Measurements from ENCODE around the gene CLECL1.

CLECL1 gene

DNA sequence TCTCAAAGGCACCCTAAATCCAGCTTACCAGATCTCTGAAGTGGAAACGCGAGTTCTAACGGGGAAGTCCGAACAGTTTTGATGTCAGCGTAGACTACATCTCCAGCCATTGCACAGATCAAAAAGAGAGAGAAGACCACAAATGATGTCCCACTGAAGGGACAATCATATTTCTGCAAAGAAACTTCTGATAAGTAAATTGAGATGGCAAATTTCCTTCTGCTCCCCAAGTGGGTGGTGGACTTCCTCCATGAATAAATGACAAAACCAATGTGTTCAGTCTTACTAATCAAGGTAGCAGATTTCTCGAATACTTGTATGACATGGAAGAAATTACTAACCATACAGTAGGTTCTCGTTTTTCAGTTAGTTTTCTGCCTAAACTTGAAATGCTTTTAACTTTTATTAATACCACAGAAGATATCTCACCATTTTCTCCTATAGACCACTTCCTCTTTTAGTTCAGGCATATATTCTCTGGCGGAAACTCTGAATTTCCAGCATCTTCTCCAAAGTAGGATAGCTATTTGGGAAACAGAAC is at the start of gene CLECL1:
Gene CLECL1 (minus strand): TSS at position 177 of the 541 bp plus-strand sequence.
- FAIRE-seq (no peak), DNase-seq (ENCODE audit: insufficient read length, low spot score) (no peak)

DNA sequence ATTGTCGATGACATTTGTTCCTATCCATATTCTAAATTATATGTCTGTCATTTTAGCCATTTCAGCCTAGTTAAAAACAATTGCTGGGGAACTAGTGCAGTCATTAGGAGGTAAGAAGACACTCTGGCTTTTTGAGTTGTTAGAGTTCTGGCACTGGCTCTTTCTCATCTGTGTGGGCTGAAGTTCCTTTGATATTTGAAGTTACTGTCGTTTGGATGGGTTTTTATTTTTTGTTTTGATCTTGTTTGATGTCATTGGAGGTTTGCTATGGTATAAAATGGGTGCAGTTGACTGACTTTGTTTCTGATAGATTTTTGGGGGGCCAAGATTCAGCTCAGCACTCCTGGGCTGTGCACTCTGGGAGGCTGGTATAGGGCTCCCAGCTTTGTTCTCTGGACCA is 48.5 kb upstream of the CLECL1 start:
- no peak for DNase-seq (ENCODE audit: insufficient read length, low spot score)
- FAIRE-seq = no peak

DNA sequence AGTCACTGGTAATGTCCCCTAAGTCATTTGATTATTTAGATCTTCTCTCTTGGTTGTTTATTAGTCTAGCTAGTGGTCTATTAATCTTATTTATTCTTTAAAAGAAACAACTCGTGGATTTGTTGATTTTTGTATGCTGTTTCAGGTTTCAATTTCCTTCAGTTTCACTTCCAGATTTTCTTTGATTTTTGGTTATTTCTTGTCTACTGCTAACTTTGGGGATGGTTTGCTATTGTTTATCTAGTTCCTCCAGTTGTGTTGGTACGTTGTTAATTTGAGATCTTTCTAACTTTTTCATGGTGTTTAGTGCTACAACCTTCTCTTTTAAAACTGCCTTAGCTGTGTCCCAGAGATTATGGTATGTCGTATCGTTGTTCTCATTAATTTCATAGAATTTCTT is 46.3 kb upstream of the CLECL1 start:
- DNase-seq (ENCODE audit: insufficient read length, low spot score) (no peak), FAIRE-seq (no peak)

DNA sequence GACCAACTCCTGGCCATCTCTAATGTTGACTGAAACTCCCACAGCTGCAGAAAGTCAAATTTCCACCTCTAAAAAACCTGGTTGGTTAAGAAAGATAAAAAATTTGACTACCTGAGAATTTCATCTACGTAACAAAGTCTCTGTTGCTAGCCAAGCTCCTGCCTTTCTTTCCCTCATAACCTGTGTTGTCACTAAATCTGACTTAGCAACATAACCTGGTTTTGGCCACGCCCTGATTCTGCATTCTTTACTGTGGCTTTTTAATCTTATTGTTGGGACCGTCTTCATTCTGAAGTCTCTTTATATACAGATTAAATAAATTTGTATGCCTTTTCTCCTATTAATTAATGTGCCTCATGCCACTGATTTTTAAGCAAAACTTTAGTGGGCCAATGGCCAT is 43.9 kb upstream of the CLECL1 start:
- DNase-seq (ENCODE audit: insufficient read length, low spot score) (no peak), FAIRE-seq (no peak)

DNA sequence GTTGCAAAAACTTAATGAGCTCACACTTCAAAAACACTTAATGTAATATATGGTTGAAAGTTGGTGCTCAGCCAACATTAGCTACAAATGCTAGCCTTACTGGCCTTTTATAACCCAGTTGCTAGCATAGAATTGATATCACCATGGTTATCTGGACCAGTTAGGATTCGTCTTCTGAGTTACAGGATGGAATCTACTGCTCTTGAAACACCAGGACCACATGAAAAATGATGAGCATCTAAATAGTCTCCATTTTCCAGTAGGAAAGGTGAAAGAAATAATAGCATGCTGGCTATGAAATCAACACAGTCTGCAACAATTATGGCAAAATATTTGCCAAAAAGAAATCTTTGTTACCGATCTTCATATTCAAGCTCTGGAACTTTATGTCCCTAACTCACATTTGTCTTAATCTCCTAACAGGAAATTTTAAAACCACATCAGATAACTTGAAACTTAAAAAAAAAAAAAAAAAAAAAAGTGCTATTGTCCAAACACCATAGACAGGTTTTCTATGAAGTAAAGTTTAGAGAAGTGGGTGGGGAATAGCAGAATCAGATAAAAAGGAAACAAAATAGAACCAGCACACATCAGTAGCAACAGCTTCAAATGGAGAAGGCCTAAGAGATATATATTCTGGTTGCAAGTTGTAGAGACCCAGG is 40.5 kb upstream of the CLECL1 start:
- FAIRE-seq = no peak

DNA sequence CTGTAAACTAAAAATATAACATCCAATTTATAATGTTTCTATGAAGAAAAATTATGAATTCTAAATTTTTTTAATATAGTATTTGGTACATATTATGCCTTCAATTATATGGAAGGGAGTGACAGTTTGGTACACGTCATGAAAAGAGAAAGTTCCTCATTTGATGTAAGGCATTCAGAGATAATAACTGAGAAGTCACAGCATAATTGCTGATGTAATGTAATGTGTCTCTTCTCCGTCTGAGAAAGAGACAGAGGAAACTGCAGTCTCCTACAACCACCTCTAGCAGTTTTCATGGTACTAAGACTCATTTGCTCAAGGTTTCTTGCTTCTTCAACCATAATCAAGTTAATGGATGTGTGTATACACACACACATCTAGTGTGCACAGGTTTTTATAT is 30.1 kb upstream of the CLECL1 start:
- FAIRE-seq = no peak
- no peak for DNase-seq (ENCODE audit: insufficient read length, low spot score)

More for the DNA sequence above, 40.5 kb upstream of the CLECL1 start:
- DNase-seq (ENCODE audit: insufficient read length, low spot score) = no peak

DNA sequence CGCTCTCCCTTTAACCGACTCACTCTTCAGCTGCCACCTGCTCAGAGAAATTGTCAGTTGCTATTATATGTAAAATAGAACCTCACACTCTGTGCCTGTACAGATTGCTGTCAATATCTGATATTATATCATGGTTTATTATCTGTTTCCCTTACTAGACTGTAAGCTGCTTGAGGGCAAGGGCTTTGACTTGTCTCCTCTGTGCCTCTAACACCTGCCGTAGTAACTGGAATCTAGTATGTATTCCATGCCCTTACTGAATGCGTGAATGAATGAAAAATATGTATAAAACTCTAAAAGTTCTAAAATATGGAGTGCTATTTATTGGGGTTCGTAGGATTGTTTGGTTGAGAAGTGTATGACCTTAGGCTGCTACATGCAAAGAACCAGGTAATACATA is 29.5 kb upstream of the CLECL1 start:
- no peak for FAIRE-seq
- no peak for DNase-seq (ENCODE audit: insufficient read length, low spot score)

DNA sequence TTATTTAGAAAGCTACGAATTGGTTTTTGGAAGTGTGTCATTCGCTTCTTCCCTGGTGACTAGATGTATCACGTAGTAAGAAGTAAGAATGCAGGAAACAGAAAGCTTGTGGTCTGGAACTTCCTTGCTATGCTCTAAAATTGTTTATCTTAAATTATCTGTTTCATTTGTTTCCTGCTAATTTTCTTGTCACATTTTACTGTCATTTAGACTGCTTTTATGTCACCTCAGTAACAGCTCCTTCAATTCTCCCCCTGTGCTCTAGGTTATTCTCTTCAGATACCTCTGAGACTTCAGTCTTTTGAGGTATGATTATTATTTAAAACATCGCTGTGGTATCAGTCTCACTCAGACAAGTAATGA is 28.5 kb upstream of the CLECL1 start:
- no peak for DNase-seq (ENCODE audit: insufficient read length, low spot score)
- FAIRE-seq = no peak

DNA sequence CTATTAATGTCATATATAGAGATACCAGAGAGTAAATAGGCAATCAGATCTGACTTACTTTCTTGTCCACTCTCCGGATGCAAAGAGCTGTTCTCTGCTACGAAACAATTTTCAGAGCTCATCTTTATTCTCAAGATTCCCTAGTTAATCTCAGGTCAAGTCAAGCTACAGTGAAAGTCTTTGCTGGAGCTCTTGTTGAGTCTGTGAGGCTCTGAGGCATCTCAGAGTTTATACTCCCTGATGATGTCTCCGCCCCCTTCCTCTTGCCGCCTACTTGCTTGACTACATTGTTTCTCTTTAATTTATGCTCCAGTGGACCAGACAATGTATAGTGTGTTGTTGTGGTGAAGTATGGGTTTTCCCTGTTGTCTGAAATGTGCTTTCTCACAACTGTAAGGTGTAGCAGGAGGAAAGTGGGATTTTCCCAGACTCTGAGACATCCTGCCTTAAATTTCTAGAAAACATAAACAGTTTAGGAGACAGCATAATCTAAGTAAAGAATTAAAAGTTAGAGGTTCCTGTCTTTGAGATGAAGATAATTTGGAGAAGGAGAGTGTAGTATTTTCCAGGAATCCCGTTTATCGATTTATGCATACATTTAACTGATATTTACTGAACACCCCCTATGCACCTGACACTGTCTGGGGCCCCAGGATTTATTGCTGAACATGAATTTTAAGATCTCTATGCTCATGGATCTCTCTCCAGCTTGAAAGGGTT is 28.0 kb upstream of the CLECL1 start, which contains the start of gene CD69:
Gene CD69 (minus strand): TSS at position 203 of the 720 bp plus-strand sequence. CDS start 81 bp downstream, at position 122.
- FAIRE-seq = no peak
- DNase-seq (ENCODE audit: insufficient read length, low spot score) = no peak

DNA sequence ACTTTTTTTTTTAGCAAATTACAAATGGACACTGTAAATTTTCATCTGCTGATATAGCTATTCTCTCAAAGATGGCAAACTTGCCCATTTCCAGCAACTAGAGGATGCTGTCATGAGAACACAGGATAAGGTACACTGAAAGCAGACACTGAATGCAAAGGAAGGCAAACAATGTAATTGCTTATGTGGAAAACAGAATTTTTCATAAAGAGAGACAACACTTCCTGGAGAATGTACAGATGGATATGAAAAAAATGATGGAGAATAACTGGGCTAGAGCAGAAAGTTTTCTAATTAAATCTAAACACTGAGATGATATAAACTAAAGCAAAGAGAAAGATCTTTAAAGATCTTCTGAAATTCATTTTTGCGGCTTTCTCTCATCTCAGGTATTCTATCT is 27.2 kb upstream of the CLECL1 start:
- no peak for DNase-seq (ENCODE audit: insufficient read length, low spot score)
- no peak for FAIRE-seq

DNA sequence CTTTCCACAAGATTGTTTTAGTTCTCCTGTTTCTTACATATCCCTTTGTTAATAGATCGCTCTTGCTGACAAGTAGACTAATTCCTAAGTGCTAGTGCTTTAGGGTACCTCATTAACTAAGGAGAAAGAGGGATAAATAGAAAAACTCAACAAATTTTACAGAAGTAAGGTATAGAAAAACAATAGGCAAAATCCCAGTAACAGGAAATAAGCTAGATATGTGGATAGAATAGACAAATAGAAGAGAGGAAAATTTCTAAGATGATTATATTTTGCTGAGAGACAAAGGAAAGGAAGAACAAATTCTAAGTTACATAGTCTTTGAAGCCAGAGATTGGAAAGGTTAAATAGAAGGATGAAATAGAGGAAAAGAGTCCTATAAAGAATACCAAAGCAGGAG is 26.8 kb upstream of the CLECL1 start:
- no peak for DNase-seq (ENCODE audit: insufficient read length, low spot score)
- no peak for FAIRE-seq

DNA sequence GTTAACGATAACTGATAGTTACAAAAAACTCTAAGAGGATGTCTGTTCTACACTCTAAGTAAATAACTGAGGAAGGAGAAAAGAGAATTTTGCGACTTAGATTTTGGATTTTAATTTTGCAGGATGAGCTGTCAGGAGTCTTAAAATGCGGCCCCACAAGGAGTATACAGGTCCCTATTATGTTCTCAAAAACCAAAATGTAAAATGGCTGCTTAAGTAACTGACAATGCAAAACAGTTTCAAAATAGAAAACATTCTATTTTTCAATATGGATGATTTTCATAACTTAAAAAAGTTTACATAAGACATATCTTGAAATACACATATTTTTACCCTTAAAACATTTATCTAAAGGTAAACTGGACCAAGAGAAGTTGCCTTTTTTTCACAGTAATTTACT is 25.2 kb upstream of the CLECL1 start:
- DNase-seq (ENCODE audit: insufficient read length, low spot score) = no peak
- FAIRE-seq = no peak

DNA sequence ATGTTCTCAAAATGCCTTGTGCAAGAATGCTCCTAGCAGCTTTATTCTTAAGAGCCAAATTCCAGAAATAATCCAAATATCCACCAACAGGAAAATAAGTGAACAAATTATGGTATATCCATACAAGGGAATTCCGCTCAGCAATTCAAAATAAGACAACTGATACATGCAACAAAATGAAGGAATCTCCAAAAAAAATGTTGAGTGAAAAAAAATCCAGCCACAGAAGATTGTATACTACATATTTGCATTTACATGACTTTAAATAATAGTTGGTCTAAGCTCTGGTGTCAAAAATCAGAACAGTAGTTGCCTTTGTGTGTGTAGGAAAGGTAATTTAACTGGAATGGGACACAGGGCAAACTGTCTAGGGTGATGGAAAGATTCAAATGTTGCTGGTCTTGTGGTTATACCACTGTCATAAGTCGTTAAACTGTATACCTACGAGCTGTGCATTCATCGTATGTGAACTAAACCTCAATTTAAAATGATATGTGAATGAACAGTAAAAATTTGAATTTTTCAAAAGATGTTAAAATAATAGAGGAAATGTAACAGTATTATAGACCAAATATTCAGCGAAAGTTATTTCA is 24.6 kb upstream of the CLECL1 start:
- no peak for FAIRE-seq
- DNase-seq (ENCODE audit: insufficient read length, low spot score) = no peak

DNA sequence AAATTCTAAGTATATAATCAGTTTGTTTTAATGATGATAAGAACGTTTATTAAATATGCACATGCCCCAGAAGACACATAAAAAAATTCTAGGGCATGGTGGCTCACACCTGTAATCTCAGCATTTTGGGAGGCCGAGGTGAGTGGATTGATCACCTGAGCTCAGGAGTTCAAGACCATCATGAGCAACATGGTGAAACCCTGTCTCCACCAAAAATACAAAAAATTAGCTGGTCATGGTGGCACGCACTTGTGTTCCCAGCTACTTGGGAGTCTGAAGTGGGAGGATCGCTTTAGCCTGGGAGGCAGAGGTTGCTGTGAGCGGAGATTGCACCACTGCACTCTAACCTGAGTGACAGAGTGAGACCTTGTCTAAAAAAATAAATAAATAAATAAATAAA is 23.8 kb upstream of the CLECL1 start:
- FAIRE-seq (no peak), DNase-seq (ENCODE audit: insufficient read length, low spot score) (no peak)

DNA sequence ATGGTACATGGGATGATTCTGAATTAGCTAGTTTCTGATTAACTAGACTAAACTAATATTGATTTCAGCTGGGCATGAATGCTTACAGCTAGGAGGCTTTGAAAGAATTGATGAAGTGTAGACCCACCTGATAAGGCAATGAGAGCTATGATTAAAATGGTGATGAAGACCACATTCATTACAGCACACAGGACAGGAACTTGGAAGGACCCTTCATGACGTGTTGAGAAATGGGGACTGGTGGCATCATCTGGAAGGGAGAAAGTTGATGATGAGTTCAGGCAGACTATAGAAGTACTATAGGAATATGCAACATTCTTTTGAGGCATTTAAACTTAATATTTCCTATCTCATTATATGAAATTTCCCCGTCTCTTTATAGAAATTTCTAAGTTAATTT is 23.3 kb upstream of the CLECL1 start:
- DNase-seq (ENCODE audit: insufficient read length, low spot score) = no peak
- FAIRE-seq = no peak

DNA sequence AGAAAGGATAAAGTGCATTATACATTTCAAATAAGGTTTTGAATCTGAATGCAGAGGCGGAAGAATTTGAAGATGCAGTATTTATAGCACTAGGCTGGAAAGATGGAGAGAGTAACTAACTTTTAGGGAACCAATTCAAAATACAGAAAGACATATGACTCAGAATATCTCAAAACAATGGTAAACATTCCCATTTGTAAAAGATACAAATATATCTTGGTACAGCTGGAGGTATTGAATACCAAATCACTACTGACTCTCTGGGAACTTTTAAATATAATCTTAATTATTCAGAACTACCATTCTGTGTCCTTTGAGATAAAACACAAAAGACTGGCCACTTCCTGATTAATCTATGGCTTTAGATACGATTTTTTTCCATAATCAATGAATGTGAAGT is 22.7 kb upstream of the CLECL1 start:
- no peak for FAIRE-seq
- DNase-seq (ENCODE audit: insufficient read length, low spot score) = no peak

DNA sequence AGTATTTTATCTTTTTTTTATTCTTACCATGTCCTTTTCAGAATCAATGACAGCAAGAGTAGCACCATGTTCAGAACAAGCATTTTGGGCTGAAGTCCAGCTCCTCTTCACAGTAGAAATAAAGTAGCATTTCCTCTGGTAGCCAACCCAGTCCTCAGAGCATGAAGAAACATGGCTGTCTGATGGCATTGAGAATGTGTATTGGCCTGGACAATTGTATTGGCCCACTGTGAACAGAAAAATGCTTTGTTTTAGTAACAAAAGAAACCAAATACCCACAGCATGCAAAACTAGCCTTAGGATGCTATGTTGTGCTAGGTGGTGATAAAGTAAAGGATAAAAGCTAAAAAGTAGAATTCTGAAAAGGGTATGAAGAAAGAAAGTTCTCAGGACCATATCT is 22.1 kb upstream of the CLECL1 start:
- FAIRE-seq (no peak), DNase-seq (ENCODE audit: insufficient read length, low spot score) (no peak)

DNA sequence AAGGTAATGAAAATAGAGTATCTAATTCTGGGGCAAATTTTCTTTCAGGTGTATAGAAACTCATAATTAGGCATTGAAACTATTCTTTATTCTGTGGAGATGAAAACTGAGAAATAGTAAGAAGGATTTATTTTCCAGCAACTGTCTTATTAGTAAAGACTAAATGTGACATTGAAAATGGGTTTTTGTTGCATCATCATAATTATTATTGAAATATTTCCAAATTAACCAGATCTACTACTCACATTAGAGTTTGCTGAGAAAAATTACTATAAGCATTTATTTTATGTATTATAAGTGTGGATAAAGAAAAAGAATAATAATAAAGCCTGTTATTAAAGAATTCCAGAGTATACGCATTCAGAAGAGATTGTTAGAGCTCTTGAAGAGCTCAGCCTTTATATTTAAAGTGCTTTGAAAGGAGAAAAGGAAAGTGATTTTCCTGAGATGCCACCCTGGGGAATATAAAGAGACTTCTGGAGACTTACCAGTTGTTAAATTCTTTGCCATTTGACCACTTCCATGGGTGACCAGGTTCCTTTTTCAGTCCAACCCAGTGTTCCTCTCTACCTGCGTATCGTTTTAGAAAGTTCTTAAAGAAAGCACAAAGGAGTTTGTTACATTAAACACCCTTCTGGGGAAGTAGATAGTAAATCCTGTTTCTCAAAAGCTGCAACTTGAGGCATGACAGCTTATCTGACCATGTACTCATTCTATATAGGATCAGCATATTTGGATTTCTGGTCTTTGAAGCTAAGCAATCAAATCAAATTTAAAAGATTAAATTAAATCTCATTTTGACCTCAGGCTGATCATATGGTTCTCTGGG is 21.4 kb upstream of the CLECL1 start:
- DNase-seq (ENCODE audit: insufficient read length, low spot score) = no peak
- FAIRE-seq = no peak

DNA sequence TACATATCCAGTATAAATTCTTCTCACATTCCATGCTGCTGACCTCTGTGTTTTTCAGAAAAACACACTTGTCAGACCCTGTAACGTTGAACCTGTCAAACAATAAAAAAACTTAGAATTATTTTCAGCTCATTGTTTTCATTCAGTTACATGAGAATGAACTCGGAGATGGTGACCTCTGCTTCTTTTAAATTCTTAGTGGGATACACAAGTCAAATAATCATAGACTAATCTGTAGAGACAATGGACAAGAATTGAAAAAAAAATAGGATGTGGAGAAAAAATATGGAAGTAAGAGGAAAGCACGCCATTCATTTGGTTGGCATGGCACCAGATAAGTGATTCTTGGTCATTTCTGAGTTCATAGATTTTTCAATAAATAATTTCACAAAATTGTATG is 20.6 kb upstream of the CLECL1 start:
- FAIRE-seq = no peak
- no peak for DNase-seq (ENCODE audit: insufficient read length, low spot score)

DNA sequence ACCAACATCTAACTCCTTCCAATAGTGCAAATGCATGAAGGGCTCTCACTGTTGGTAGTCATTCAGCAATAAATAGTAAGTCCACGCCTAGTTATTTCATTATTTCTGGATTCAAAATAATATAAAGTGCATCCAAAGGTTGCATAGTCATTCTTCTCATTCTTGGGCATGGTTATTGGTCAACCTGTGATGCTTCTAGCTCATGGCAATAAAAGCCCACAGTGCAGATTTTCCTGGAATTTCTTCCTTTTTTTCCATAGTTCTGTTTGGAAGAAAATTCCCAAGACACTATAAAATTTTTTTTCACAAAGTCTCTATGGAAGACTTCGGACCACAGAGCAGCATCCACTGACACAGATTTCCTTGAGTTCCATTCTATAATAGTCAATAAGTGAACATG is 20.2 kb upstream of the CLECL1 start:
- DNase-seq (ENCODE audit: insufficient read length, low spot score) = no peak
- no peak for FAIRE-seq
